GM21737 (cell line): ENCODE data around the gene FXYD5.
"Not testable (repeated sequence)": the region's sequence is repeated elsewhere in the genome, so short reads cannot be mapped to it uniquely, and the experiment has no call there.

Experiments used
- ATAC-seq: cut with Tn5 transposase; IDR thresholded peaks from one replicate; pipeline ENCODE4 v1.9.1; 2021; ENCODE audit warnings: mild to moderate bottlenecking, moderate library complexity; ENCODE audit not compliant: unreplicated experiment

The FXYD5 gene

GRCh38 chr19:35177377-35178274 lies 23.1 kb downstream of the FXYD5 start:
- no peak for ATAC-seq

- no peak for ATAC-seq
These were observed 24.2 kb downstream of the FXYD5 start for GRCh38 chr19:35178701-35179100.

- no peak for ATAC-seq
These were observed 25.3 kb downstream of the FXYD5 start for GRCh38 chr19:35179830-35180229.

DNA sequence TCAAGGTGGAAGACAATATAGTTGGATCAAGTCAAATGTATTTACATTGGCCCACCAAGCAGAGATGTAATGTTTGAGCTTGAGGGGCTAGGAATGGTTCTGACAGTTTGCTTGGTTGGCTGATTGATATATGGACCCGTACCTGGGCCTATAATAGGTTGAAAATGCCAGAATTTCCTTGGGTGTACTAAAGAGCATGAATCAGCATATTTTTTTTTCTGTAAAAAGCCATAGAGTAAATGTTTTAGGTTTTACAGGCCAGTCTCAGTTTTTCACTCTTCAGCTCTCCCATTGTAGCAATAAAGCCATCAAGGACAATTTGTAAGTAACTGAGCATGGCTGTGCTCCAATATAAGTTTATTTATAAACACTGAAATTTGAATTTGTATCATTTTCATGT lies 26.9 kb downstream of the FXYD5 start:
- no peak for ATAC-seq

- no peak for ATAC-seq
These were observed 29.7 kb downstream of the FXYD5 start for GRCh38 chr19:35184267-35184666.

- ATAC-seq, result no peak
These were observed 30.3 kb downstream of the FXYD5 start for GRCh38 chr19:35184884-35185283.

DNA sequence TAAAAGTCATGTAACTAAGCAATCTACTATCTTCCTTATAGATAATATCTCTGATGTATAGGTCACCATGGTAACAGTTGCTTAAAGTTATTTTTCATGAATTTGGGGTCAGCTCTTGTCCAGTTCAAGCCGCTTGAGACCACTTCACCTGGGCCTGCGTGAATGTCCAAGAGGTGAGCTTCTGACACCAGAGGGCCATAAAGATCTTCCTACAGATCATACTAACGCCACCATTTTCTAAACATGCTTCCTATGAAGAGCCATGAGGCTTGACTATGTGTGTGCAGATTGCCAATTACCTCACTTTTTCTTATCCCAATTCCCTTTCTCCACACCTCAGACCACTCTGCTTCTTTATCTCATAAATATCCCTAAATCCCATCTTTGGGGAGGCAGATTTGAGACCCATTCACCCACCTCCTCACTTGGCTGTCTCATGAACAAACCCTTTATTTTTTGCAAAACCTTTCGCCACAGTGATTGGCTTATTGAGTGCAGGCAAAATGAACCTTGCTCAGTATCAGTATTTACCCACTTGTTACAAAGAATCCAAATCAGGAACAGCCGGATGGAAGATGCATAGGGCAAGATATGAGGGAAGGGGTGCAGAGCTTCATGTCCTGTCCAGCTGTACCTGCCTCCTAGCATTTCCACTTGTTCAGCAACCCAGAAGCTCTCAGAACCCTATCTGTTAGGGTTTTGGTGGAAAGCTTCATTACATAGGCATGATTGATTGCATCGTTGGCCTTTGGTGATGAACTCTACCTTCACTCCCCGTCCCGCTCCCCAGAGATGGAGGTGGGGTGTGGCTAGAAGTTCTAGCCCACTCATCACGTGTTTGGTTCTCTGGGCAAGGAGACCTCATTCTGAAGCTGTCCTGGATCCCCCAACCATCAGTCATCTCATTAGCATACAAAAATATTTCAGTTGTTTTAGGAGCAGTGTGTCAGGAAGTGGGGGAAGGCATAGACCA lies 39.8 kb downstream of the FXYD5 start:
- no peak for ATAC-seq

DNA sequence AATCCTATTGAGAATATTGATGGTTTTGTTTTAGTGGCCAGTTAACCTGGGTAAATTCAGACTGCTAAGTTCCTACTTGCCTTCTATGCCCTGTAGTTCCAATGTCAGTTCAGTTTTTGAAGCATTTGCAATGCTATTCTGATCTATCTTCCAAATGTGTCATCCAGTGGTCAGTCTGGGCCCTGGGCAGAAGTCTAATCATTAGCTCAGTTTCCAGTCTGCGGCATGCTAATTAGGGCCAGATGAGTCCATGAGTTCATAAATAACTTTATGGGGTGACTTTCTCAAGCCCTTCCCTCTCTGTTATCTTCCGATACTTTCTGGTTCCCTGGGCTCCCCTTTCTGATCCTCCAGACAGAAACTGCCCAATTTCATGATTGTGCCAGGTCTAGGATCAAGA lies 41.3 kb downstream of the FXYD5 start:
- ATAC-seq, result no peak

GRCh38 chr19:35196861-35197260 lies 42.3 kb downstream of the FXYD5 start:
- not testable (repeated sequence) for ATAC-seq

- ATAC-seq, result no peak
These were observed 44.9 kb downstream of the FXYD5 start for GRCh38 chr19:35199481-35199880.

GRCh38 chr19:35202722-35203688 lies 48.5 kb downstream of the FXYD5 start:
- no peak for ATAC-seq

DNA sequence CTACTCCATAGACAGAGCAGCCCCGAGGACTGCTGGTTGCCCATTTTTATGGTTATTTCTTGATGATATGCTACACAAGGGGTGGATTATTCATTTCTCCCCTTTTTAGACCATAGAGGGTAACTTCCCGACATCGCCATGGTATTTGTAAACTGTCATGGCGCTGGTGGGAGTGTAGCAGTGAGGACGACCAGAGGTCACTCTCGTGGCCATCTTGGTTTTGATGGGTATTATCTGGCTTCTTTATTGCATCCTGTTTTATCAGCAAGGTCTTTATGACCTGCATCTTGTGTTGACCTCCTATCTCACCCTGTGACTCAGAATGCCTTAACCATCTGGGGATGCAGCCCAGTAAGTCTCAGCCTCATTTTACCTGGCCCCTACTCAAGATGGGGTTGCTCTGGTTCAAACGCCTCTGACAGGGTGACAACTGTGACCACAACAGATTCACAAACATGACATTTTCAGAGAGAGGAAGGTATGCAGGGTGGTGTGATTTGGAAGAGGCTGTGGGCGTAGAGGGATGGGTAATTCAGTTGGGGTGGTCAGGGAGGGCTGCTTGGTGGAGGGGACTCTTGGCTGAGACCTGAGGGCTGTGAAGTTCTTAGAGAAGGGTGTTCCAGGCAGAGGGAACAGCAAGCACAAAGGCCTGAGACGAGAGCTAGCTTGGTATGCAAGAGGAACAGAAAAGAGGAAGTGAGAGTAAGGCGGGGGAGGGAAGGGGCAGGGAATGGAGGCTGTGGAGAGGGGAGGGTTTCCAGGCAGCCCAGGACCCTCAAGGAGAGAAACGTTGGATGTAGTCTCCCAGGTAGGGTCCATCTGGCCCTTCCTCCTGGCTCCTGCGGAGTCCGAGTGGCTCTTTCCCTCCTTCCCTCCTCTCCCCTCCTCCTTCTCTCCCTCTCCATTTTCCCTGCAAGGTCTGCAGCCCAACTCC lies 50.5 kb downstream of the FXYD5 start:
- peak; percentile 62 for ATAC-seq

- peak; percentile 8 for ATAC-seq
These were observed 51.3 kb downstream of the FXYD5 start for GRCh38 chr19:35205733-35206323.

DNA sequence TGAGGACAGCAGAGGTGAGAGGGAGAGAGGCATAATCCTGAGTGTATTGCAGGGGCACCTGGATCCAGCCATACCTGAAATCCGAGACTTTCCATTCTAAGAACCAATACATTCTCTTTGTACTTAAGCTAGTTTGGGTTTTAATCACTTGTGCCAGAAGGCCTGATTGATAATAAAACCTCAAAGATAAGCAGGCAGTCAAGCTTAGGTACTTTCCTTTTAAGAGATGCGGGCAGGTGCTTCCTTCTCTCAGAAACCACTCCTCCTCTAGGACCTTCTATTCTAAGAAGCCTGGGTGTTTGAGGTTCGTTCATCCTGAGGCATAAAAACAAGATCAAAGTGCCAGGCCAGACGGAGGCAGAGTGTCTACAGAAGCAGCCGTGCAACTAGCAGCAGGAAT lies 51.8 kb downstream of the FXYD5 start:
- peak; percentile 39 for ATAC-seq

DNA sequence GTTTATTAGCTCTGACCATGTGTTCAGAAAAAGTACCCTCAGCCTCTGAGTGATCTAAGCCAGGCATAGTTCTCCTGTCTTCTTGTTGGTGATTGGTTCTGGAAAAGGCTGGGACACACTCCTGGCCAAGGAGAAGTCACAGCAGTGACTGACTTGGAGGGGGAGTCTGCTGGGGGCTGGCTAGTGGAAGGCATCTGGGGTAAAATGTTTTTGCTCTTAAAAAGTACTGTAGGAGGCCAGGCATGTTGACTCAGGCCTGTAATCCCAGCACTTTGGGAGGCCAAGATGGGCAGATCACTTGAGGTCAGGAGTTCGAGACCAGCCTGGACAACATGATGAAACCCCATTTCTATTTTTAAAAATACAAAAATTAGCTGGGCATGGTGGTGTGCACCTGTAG lies 52.3 kb downstream of the FXYD5 start:
- no peak for ATAC-seq

GRCh38 chr19:35207391-35207871 lies 52.9 kb downstream of the FXYD5 start:
- ATAC-seq, result no peak

GRCh38 chr19:35208121-35208520 lies 53.6 kb downstream of the FXYD5 start:
- no peak for ATAC-seq

DNA sequence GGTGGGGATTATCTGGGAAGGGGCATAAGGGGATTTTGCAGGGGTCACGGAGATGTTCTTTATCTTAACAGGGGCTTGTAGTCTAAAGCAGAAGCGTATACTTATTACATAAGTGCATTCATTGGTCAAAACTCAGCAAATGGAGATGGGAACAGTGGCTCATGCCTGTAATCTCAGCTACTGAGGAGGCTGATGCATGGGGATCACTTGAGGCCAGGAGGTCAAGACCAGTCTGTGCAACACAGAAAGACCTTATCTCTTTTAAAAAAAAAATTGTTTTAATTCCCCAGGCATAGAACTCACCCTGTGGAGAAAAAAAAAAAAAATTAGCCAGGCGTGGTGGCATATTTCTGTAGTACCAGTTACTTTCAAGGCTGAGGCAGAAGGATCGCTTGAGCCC lies 55.1 kb downstream of the FXYD5 start:
- ATAC-seq, result no peak
